T-helper 2 cell (primary cell): ENCODE results near the gene PRDM13.
"Not testable (repeated sequence)": the region's sequence is repeated elsewhere in the genome, so short reads cannot be mapped to it uniquely, and the experiment has no call there.

Experiments
- DNase-seq, 5 experiments: peaks; one replicate each; pipeline versions ENCODE4 v3.0.0 to v3.0.0-alpha.2; 2012 to 2022

PRDM13 gene

DNA sequence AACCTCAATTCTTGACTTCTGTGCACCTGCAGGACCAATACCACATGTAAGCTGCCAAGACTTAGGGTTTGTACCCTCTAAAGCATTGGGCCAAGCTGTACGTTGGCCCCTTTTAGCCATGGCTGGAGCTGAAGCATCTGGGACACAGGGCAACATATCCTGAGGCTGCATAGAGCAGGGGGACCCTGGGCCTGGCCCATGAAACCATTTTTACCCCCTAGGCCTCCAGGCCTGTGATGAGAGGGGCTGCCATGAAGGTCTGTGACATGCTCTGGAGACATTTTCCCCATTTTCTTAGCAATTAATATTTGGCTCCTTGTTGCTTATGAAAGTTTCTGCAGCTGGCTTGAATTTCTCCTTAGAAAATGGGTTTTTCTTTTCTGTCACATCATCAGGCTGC, 31.0 kb downstream of the PRDM13 start:
- no peak for DNase-seq

DNA sequence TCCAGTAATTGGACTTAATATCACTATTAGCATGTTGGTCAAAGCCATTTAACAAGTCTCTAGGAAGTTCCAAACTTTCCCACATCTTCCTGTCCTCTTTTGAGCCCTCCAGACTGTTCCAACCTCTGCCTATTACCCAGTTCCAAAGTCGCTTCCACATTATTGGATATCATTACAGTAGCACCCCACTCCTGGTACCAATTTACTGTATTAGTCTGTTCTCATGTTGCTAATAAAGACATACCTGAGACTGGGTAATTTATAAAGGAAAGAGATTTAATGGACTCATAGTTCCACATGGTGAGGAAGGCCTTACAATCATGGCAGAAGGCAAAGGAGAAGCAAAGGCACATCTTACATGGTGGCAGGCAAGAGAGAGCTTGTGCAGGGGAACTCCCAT, 31.7 kb downstream of the PRDM13 start:
- DNase-seq = not testable (repeated sequence)

DNA sequence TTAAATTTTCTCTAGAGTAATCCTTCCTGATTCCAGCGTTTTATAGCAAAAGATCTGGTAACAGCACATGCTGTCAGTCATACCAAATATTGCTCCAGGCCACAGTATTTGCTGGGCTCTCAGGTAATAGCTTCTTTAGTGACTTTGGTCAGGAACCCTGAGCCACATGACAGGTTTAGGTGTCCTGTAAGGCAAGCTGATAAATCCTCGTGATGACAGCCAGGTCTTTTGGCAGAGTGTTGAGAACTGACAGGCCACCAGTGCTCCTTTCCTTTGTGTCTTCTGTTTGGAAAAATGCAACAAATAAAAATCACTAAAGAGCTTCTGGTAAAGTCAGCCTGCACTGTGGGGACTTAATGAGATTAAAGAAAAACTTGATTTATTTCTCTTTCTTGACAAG, 34.6 kb downstream of the PRDM13 start:
- no peak for DNase-seq

DNA sequence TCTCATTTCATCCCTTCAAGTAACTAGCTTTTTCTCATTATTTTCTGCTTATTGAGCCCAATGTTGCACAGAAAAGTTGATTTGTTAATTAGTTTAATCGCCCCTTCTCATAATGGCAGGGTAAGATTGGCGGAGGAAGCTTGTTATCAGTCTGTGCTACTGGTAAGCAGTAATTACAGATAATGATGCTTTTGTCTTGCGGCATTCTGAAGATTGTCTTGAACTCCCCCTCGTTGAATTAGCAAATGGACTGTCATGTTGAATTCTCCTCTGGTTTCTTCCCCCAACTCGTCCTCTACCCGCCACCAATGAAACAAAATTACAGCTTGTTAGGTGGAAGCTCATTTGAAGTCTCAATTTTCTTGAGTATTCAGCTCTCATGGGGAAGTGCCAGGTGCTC, 39.4 kb downstream of the PRDM13 start:
- DNase-seq = no peak

DNA sequence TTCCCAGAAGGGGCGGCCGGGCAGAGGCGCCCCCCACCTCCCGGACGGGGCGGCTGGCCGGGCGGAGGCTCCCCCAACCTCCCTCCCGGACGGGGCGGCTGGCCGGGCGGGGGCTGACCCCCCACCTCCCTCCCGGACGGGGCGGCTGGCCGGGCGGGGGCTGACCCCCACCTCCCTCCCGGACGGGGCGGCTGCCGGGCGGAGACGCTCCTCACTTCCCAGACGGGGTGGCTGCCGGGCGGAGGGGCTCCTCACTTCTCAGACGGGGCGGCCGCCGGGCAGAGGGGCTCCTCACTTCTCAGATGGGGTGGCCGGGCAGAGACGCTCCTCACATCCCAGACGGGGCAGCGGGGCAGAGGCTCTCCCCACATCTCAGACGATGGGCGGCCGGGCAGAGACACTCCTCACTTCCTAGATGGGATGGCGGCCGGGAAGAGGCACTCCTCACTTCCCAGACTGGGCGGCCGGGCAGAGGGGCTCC, 43.5 kb downstream of the PRDM13 start:
- not testable (repeated sequence) for DNase-seq

DNA sequence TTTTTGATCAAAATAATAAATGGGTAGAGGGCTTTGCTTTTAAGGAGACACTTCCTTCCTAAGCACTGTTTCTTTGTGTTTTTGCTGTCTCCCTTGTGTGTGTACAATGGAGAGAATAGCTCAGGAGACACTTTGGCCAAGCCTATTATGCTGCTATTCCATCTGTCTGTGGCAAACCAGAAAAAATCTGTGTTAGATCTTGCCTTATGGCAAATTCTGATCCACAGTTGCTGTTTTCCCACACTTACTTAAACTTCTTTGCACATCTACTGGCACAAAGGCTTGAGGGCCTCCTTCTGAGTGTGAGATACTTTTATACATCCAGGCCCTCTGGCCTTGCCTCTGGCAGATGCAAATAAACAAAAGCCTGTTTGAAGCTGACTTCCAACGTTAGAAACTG, 53.6 kb downstream of the PRDM13 start:
- DNase-seq = no peak

DNA sequence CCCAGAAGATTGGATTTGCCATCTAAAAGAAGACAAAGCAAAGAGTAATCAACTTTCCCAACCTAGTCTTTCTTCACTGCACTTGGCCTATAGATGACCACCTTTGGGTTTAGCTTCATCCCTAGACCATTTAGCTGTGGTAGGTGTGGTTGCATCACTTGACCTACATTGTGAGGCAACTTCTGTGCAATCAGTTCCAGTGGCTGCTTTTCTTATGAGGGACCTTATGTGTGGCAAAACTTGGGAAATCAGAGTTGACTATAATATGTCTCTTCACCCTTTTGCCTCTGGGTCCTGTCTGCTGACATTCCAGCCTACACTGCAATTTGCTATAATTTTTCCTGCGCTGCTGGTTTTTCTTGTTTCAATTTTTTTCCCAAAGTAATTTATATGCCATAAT, 55.2 kb downstream of the PRDM13 start:
- DNase-seq = no peak

DNA sequence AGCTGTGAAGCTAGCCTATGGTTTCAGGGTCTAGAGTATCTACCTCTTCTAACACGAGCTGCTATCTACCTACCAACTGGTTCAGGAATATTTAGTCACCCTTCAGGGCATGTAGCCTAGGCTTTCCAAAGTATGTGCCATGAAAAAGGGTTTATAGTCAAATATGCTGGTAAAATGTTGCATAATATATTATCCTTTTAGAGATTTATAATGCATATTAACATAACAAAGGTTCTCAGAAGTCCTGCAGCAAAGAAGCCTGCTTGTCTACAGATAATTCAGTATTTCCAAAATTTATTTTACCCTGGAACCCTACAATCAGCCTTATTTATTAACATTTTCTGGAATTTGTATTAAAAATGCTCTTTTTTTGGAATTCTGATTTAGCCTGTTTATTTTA, 56.0 kb downstream of the PRDM13 start:
- no peak for DNase-seq
